B cell (primary cell): Measurements from ENCODE around the gene OR3A2.

Source experiments
- EZH2 ChIP-seq: IDR thresholded peaks from 2 replicates; pipeline ENCODE4 v1.6.1; 2012; ENCODE audit warnings: borderline replicate concordance, low read depth, mild to moderate bottlenecking, moderate library complexity, low read length; ENCODE audit not compliant: insufficient read depth, poor library complexity, severe bottlenecking
- TF ChIP-seq, protein P1 (sequence below): fragments of 200-600 bp; IDR thresholded peaks from one replicate; pipeline ENCODE4 v1.8.0; 2022; ENCODE audit warnings: antibody characterized with exemption, mild to moderate bottlenecking

DNA sequence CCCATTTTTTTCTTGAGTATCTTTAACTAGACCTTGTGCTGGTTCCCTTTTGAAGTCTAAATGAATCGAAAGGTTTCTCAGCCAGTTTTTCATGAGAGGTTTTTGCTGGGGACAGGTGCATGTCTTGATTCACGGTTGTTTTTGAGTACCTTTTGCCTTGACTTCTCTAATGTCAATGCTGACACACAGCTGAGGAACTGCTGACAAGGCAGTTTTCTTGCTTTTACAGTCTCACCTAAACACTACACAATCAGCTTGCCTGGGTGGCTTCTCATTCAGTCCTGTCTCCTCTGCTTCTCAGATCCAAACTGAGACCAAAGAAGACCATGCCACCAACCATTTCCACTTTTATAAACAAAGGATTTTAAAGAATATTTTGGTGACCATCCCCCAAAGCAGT lies 32.1 kb upstream of the OR3A2 start:
- TF ChIP-seq, protein P1, sequence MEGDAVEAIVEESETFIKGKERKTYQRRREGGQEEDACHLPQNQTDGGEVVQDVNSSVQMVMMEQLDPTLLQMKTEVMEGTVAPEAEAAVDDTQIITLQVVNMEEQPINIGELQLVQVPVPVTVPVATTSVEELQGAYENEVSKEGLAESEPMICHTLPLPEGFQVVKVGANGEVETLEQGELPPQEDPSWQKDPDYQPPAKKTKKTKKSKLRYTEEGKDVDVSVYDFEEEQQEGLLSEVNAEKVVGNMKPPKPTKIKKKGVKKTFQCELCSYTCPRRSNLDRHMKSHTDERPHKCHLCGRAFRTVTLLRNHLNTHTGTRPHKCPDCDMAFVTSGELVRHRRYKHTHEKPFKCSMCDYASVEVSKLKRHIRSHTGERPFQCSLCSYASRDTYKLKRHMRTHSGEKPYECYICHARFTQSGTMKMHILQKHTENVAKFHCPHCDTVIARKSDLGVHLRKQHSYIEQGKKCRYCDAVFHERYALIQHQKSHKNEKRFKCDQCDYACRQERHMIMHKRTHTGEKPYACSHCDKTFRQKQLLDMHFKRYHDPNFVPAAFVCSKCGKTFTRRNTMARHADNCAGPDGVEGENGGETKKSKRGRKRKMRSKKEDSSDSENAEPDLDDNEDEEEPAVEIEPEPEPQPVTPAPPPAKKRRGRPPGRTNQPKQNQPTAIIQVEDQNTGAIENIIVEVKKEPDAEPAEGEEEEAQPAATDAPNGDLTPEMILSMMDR, result no peak
- no peak for TF ChIP-seq EZH2
